NCI-H2081 treated with DMSO at 0.1 percent for 48 hours (cell line): ENCODE results near the gene NOXO1.
"Not testable (repeated sequence)": the region's sequence is repeated elsewhere in the genome, so short reads cannot be mapped to it uniquely, and the experiment has no call there.

Experiments
- DNase-seq: peaks from one replicate; lab custom pipeline; 2025; lab: John Stamatoyannopoulos, UW

The NOXO1 gene

DNA sequence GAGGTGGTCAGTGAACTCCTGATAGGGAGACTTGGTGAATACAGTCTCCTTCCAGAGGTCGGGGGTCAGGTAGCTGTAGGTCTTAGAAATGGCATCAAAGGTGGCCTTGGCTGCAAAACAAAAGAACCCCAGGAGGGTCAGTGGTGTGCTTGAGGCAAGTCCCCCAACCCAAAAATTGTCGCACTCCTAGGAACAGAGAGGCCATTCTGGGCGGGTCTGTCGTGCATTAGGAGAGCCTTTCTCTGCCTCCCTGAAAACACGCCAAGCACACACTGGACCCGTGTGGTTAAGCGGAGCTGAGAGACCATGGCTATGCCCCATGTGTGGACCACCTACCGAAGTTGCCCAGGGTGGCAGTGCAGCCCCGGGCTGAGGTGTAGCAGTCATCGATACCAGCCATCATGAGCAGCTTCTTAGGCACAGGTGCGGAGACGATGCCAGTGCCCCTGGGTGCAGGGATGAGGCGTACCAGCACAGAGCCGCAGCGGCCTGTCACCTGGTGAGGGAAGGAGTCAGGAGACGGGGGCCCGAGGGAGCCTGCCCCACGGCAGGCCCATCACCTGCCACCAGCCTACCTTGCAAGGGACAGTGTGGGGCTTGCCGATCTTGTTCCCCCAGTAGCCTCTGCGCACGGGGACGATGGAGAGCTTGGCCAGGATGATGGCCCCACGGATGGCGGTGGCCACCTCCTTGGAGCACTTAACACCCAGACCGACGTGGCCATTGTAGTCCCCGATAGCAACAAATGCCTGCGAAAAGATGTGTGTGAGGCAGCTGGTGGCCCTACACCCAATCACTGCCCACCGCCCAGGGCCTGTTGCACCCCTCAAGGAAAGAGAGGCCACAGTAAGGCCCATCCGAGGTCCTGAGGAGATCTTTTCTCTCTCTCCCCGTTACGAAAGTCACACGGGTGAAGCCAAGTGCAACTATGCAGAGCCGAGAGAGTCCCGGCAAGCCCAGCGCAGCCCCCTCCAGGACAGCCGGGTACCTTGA is 18.8 kb downstream of the NOXO1 start:
- DNase-seq, result not testable (repeated sequence)

DNA sequence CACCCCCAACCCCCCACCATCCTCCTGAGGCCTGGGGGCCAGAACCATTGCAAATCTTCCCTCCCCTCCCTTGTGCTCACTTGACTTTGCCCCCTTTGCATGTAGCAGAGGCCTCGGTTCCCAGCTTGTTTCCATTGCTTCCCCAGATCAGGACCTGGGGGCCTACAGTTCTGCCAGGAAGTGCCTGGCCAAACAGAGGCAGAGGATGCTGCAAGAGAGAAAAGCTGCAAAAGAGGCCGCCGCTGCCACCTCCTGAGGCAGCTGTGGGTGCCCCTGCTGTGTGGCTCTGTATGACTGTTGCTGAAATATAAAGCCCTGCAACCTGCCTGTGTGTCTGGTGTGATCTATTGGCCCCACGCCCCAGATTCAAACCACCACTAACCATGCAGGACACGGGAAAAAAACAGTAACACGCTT is 19.6 kb downstream of the NOXO1 start:
- DNase-seq, result no peak

DNA sequence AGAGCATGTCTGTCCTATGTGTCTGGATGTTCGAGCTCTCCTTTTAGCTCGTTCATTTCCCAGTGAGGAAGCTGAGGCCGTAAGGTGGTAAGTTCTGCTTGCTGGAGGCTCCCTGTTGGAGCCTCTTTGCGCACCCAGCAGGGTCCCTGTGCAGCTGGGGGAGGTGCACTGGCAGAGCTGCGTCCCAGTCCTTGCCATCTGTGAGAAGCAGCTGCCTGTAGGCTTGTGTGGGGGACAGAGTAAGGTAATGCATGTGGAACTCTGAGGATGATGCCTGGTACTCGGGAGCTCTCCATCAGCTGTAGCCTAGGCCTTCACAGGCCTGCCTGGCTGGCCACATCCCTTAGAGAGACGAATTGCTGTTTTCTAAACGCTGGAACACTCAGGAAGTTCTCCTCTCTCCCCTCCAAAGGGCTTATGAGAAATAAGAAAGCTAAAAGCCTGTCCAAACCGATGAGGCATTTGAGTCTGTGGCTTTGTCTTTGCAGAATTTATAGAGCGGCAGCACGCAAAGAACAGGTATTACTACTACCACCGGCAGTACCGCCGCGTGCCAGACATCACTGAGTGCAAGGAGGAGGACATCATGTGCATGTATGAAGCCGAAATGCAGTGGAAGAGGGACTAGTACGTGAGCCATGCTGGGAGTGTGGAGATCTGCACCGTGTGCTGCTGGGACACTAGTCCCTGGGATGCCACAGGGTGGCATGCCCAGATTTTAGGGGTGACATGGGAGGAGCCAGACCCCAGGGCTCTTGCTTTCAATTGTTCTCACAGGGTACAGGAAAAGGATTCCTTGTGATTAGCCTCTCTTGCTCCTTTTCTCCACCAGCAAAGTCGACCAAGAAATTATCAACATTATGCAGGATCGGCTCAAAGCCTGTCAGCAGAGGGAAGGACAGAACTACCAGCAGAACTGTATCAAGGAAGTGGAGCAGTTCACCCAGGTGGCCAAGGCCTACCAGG is 20.3 kb downstream of the NOXO1 start:
- DNase-seq, result no peak

DNA sequence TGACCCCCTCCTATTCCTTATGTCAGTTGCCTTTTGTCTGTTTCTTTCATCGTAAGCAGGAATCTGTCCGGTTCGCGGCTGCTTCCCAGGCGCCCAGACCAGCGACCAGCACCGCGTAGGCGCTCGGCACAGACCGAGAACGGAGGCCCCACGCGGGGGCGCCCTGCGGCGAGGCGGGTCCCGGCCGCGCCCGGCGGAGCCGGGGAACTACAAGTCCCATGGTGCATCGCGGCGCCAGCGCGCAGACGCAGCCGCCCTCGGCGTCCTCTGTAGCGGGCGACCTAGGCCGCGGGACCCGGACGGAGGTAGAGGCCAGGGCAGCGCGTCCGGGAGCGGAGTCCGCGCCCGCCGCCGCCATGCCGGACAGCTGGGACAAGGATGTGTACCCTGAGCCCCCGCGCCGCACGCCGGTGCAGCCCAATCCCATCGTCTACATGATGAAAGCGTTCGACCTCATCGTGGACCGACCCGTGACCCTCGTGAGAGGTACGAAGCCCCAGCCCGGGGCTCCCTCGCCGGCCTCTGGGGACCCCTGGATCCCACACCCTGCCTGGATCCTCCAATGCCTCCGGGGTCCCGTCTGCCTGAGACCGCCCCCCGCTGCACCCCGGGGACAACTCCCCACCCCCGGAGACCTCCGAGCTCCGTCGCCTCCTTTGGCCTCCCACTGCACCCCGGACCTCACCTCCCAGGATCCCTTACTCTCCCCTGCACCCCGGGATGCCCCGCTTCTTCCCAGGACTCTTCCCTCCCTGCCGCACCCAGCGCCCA is 21.8 kb downstream of the NOXO1 start, which contains the start of gene NDUFB10:
Gene NDUFB10 (plus strand): TSS at position 270 of the 771 bp plus-strand sequence. CDS start 87 bp downstream, at position 357.
- no peak for DNase-seq

DNA sequence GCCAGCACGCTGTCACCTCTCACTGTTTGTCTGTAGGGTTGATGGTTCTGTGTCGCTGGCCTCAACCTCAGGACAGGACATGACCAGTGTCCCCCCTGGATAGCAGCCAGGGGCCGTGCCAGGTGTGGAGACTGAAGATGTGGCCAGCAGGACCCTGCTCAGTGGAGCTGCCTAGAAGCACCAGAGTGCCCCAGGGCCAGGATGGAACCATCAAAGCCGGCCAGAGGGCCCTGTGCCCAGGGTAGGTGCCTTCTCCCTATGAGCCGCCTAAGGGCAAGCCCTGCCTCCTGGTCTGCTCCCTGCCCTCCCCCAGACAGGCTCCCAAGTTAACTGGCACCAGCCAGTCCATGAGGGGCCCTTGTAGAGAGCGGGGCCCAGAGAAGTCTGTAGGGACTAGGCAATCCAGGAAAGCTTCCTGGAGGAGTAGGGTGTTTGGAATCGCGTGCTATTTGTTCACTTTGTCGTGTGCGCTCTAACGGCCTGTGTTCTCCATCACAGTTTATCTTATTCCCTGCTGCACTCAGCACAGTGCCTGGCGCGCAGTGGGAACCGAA is 22.5 kb downstream of the NOXO1 start:
- DNase-seq, result no peak

GRCh38 chr16:1958143-1958491 is 23.2 kb downstream of the NOXO1 start:
- DNase-seq, result not testable (repeated sequence)

GRCh38 chr16:1957434-1958142 is 23.7 kb downstream of the NOXO1 start:
- DNase-seq, result not testable (repeated sequence)

GRCh38 chr16:1953734-1954133 is 27.5 kb downstream of the NOXO1 start:
- DNase-seq, result no peak

DNA sequence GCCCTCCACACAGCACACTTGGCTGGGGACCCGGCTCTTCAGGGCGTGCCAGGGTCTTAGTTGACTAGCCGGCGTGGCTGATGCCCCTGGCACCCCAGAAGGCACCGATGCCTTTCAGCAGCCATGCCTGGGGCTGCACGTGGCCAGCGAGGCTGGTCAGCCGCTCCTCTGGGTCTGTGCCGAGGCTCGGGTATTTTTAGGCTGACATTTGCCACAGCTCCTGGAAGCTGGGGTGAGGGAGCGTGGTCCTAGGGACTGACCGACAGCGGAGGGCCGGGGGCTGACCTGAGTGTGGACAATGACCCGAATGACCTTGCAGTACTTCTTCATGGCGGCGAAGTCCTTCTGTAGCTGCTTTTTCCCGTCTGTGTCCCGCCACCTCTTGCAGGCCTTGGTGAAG is 30.7 kb downstream of the NOXO1 start:
- no peak for DNase-seq

GRCh38 chr16:1950047-1950446 is 31.2 kb downstream of the NOXO1 start:
- DNase-seq, result no peak

- DNase-seq, result no peak
These were observed 31.8 kb downstream of the NOXO1 start for GRCh38 chr16:1949507-1949906.

DNA sequence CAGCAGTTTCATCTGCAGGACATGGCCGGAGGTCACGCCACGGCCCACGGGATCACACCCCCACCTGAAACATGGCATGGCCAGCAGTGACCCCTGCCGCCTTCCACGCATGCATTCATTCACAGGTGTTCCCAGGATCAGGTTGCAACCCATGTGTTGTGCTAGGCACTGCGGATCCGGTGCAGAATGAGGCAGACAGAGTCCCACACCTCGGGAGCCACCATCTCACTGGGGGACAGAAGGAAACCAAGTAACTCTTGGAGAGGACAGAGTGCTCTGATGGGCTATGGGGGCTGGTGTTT is 33.9 kb downstream of the NOXO1 start:
- no peak for DNase-seq

GRCh38 chr16:1946495-1947368 is 34.5 kb downstream of the NOXO1 start:
- no peak for DNase-seq

DNA sequence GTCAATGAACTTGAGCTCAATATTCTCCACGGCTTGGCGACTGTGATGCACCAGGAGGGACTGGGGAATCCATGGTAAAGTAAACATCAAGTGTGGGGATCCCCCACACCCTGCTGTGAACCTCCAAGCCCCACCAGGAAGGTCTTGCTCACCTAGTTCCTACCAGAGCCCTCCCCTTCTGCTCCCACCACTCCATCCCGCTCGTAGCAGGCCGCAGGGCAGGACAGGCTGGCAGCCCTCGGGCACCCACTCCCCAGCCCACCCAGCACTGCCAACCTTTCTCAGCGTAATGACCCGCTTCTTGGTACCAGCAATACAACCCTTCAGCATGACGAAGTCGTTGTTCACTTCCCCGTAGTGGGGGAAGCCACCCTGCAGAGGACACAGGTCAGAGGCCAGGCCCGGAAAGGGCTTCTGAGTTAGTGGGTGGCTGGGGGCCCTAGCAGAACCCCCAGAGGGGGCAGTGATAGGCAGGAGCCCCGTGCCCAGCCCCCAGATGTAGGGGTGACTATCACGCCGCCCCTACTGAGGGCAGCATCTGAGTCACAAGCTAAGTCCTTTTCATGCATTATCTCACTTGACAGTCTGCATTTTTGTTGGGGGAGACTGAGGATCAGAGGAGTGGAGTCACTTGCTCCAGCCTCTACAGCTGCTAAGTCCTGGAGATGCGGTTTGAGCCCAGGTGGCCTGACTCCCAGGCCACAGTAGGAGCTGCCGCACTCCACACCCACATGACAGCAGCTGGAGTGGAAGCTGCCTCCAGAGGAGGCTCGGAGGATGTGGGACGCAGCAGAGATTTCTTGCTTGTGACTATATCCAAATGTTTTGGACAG is 35.5 kb downstream of the NOXO1 start:
- no peak for DNase-seq

- DNase-seq, result no peak
These were observed 36.6 kb downstream of the NOXO1 start for GRCh38 chr16:1944612-1945199.

- DNase-seq, result peak; percentile 82
These were observed 38.2 kb downstream of the NOXO1 start, which contains the start of gene MSRB1 for GRCh38 chr16:1942810-1943726. MSRB1 (minus strand) TSS chr16:1943199; CDS start chr16:1943156, 43 bp downstream.

GRCh38 chr16:1942047-1942809 is 39.0 kb downstream of the NOXO1 start:
- no peak for DNase-seq
